Activated effector memory CD4-positive, alpha-beta T cell treated with Interleukin-2 at 50 U/mL for 16 hours (primary cell): ENCODE results near the gene LPP.

Source experiments
- DNase-seq: peaks from one replicate; pipeline ENCODE4 v3.0.0-alpha.2; 2020

The LPP gene

DNA sequence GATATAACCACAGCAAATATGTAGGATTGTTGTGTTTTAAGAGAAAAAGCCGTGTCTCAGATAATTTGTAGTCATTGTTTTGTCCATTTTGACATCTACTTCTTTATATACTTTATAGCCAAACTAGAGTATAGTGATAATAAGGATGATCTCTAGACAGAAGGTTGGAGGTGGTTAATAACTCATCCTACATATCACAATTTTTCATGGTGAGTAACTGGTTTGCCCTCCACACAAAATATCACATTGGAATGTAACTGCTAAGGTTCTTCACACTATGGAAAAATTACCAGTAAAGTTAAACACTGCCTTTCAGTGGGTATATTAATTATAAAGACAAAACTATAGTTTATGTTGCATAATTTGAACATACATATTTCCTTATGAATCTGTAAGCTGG lies 380.7 kb downstream of the LPP start:
- no peak for DNase-seq

DNA sequence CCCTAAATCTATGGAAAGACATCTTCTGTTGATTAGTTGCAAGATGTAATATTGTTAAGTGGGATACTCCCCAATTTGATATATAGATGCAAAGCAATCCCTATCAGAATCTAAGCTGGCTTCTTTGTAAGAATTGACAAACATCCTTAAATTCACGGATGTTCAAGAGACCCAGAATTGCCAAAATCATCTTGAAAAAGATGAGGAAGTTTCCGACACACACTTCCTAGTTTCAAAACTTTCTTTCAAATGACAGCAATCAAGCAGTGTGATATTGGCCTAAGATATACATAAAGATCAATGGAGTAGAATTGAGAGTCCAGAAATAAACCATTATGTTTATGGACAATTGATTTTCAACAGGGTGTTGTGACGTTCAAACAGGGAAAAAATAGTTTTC lies 383.6 kb downstream of the LPP start:
- no peak for DNase-seq

DNA sequence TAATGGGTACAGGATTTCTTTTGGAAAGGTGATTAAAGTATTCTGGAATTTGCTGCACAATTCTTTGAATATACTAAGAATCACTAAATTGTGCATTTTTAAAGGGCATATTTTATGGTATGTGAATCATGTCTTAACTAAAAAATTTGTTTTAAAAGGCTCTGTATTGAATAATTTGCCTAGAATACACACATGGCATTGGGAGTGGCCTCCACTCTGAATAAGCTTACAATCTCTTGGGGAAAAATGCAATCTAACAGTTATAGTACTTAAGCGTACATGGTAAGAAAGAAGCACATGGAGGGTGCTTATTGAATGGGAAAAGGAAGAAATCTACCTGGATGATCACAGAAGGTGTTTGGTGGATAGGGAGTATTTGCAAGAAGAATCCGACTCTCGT lies 385.1 kb downstream of the LPP start:
- DNase-seq, result no peak

DNA sequence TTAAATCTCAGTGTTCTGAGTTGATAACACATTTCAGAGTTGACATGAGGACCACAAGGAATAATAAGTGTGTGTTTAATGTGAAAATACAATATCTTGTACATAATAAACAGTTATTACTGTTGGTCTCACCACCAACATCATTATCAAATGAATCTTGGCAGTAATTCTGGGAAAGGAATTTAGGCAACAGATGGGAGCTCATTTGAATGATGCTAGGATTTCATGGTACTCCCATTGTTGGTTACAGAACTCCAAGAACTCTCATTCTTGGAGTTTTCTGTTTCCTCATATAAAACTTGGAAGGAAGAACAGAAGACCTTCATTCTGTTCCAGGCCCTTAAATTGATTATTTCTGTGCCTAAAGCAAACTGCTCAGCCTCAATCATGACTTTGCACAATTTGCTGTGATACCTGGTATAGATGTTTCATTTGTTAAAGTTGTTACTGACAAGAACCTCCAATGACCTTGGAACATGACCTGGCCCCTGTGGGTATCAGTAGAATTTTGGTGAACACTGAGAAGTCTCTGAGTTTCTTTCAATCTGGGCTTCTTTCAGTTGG lies 385.8 kb downstream of the LPP start:
- no peak for DNase-seq

DNA sequence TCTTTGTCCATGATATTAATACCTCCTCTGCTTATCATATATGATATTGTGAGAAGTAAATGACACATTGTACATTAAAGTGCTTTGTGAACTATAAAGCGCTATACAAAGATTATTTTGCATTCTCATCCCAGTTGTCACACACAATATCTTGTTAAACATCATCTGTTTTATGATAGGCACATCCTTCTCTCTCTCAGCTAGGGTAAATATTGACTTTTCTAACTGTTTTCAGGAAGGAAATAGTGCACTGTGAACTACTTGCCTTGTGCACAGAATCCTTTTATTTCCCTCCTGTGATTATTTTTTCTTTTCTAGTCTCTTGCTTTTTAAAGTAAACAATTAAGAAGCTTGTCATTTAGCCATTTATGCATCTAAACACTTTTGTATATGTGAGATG lies 388.2 kb downstream of the LPP start:
- DNase-seq, result no peak

DNA sequence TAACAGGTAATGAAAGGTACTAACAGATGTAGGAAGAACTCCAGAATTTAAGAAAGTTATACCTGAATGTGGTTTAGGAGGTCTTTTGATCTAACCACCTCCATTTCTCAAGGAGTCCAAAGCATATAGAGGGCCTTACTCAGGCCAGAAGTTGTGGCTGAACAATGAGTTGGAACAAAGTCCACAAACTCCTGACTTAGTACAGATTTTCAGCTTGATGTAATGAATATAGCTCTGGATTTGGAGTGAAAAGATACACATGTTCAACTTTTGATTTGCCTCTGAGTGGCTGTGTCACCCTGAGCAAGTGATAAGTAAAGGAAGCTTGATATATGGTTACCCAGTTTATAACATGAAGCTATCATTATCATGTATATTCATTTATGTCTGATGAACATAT lies 390.1 kb downstream of the LPP start:
- DNase-seq, result no peak

DNA sequence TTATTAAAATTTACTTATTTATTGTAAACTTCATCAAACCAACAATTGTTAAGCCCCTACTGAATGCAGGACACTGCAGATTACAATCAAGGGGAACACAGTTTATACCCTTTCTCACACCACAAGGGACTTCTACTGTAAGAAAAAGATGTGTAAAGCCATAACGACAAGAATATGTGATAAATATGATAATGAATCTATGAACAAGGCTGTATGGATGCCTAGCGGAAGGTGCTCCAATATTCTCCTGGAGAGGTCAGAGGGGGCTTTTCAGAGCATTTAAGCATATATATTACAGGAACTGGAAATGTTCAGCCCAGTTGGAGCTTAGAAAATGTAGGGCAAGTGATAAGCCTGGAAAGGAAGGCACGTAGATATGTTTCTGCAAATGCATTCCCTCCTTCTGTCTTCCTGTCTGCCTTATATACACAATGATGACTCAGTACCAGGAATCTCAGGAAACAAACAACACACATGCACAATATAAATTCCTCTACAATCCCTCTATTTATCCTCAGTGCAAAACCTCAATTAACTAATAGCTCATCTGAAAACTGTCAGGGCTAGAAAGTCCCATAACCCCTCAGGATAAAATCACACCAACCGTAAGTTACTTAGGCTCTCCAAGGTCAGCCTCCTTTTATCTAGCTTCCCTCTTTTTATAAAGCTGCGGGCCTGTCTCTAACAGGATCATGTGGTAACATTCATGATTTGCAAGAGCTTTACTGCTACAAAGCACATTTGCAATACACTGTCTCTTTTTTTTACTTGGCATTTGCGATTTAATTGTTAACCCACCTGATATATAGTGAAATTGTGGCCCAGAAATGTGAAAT lies 393.1 kb downstream of the LPP start:
- DNase-seq, result no peak

DNA sequence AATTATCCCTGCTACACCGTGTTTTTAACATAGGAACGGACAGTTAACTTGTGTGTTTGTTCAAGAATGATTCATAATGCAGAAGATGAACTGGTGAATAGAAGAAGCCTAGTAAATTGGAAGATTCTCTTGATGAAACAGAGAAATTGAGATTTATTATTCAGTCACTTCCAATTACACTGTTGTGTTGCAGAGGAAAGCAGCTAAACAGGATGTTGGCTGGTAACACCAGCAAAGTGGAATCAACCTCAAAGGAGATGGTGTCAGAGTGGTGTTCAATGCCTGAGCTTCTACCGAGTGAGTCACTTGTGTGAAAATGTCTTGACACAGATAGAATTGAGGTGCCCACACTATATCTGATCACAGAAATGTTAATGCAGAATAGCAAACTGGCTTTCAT lies 399.6 kb downstream of the LPP start:
- DNase-seq, result no peak

DNA sequence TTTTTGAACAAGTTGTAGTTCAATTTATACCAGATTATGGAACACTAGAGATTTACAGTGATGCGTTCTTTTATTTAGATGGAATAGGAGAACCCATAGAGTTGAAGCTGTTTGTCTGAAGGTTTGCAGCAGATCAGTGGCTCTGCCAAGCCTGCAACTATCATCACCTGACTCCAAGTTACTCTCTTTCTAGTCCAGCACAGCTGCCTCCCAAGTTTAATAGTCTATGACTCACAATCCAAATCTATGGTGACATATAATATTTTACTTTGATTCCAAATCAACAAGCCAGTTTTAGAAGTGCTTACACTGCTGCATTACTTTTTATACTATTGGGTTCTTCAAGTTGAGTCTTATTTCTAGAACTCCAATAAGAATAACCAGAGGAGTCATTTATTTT lies 400.4 kb downstream of the LPP start:
- no peak for DNase-seq

DNA sequence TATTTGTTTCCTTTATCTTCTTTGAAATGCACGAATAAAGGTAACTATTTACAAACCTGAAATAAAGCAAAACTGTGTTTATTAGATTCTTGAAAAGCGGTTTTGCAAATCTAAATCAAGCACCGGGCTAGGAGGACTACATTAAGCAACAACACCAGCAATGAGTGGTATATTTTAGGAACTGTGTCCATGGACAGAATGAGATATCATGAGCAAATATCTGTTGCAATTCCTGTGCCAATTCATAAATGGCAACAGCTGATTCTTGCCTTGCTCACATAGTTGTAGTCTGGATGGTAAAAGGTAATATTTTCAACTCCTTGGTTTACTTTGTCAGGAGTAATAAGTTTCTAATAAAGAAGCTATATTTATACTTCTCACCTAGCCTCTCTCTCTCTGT lies 403.3 kb downstream of the LPP start:
- DNase-seq, result no peak

DNA sequence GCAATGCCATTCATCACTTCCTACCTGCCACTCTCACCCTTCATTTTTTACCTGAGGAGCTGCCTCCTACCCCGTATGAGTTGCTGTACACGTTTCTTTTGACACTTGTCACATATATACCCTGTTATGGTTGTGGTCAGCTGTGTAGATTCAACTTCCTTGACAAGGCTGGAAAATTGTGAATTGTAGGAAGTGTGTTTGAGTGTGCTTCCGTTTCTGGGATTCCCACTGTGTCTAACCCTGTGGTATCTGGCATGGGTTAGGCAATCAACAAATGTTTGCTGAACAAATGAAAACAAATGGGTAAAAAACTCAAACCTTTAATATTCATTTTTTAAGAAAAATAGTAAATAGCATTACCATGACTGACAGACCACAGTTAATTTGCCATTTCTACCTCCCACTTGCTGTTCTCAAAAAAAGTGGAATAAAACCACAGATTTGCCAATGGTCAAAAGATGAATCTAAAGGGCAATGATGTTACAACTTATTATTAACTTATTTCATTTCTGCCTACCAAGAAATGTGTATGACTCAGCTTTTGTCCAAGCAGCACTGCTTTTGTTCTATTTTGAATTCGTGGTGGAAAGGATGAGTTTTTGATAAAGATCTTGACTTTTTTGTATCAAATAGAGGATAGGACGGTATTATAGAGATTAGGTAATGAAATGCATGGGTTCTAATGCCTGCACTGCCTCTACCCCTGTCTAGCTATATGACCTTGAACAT lies 404.6 kb downstream of the LPP start:
- no peak for DNase-seq

DNA sequence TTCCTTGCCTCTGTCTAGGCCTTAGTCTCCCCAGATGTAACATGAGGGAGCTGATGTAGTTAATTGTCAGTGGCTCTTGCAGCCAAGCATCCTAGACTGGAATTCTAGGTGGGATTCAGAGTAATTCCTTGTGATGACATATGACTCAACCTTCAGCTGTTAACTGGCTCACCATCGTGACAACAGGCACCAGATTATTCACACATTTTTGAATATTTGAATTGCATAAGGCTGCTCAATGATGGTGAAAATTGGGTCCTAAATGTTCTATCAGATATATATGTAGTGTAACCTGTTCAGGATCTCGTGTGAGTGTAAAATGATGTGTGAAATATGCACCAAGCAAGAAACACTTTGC lies 405.1 kb downstream of the LPP start:
- DNase-seq, result no peak

DNA sequence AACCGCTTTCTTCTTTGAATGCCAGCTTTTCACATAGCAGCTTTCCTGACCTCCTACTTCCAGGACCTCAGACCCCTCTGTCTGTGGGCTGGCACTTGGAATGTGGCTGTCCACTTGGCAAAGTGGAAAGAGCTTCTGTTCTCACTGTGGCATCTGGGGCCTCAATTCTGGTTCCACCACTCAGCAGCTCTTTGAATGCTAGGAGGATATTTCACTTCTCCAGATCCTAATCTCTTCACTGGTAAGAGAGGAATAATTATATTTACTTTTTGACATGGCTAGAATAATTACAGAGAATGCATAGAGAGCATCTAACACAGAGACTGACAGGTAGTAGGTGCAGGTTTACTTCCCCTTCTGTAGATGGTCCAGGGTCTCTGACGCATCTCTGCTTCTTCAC lies 405.9 kb downstream of the LPP start:
- no peak for DNase-seq

DNA sequence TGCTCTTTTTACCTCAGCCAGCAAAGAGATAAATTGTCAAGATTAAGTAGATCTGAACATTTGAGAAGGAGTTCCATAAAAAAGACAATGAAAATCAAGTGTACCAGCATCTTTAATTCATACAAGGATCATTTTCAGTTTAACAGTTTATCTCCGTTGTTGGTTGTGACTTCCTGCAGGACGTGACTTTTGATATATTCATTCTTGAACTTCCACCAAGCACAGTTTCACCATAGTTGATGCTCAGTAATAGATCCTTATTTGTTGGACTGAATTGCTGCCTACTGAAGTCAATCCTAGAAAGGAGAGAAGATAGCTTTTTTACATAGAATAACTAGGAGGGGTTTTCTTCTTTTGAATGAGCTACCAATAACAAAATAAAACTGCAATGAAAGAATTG lies 408.2 kb downstream of the LPP start:
- DNase-seq, result no peak

DNA sequence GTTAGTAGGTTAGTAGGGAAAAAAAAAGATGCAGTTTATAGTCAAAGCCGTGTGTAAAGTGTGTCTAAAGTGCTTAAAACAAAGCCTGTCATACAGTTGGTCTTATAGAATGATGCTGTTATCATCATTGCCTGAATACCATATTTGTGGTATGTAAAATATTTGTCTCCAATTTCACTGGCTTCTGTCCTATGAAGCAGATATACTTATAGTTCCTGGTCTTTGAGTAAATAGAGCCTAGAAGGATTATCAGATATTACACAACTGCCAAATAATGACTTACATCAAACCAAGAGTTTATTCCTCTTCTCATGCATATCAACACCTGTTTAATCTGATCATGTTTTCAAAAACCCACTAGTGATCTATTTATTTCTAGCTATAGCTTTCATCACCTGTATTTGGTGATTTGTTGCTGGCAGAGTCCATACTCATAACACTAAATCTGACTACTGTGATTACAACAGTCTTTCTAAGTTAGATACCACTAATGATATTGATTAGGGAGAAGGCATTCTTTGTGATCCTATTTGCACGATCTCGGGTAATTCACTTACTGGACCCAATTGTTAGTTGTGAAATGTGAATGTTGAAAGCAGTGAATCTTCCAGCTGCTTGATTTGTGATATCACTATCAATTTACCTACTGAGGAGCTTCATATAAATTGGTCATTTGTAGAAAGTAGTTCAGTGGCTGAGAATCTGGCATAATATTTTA lies 413.7 kb downstream of the LPP start:
- DNase-seq, result no peak

DNA sequence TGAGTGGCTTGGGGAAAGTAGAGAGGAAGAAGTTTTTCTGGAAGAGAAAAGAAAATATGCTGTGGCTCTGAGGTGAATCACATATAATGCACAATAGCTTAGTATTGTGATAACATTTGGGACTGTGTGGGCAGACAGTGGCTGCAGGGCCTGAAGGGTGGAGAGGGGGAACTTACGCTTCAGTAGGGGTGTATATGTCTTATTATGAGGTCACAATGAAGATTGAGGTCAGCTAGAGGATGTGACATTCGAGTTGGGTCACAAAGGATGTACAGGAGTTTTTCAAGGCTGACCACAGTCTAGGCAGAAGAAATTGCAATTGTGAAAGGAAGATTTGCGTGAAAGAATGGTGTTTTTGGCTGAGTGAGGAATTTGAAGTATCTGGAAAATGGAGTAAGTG lies 414.8 kb downstream of the LPP start:
- no peak for DNase-seq

DNA sequence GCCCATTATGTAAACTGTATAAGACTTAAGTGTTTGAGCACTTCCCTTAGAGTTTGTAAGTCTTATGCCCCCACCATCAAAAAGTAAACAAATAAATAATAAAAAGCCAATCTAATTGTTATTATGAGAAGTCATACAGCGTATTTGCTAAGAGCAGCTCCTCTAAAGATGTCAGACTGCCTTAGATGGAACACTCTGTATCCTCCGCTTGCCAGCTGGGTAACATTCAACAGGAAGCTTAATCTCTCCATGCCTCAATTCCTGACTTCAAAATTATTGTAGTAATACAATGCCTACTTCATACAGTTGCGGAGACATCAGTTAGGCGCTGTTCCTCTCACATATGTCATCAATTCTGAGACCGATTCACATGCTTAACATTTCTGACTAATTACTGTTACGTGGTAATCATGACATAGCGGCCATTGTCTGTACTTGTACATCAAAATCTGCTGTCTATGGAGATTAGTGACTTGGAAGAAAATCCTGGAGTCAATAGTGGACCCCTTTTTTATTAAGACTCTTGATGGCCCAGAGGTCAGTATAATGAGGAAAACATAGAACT lies 417.7 kb downstream of the LPP start:
- no peak for DNase-seq

DNA sequence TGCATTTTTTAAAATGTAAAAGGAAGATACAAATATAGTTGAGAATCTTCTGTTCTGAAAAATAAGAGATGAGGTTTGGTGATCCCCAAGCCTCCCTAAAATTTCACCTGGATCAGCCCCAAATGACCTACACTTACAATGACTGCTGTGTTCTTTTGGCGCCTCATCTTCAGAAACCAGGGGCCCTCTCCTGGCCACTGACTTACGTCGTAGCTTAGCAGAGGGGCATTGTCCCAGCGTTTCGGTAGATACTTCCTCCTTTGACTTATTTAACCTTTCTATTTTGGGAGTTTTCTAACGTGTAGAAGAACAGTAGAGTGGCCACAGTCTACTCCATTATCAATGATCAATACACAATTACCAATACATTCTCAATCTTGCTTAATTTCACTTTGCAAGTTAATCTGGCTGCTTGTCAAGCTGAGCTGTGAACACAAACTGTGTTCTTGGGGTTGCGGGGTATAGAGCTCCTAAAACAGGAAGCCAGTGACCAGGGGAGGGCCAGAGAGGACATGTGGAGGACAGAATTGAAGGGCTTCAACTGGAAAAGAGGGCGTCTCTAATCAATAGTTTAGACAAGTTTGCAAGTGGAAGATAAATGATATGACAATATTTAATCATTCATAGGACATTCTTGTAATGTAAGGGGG lies 419.5 kb downstream of the LPP start:
- no peak for DNase-seq

DNA sequence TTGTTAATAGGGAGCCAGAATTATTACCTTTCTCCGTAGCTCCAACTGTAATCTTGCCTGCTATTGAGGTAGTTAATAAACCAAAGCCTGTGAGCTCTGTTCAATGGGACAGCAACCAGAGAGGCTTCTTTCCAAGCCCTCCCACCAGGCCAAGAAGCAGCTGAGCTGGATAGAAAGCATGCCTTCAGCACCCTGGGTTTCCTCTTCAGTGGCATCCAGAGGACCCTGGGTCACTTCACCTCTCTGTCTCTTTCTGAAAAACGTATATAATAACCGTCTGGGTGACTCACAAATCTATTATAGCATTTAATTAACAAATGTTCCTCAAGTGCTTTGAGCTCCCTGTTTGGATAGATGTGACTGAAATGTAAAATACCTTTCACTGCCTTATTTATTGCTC lies 420.0 kb downstream of the LPP start:
- DNase-seq, result no peak

DNA sequence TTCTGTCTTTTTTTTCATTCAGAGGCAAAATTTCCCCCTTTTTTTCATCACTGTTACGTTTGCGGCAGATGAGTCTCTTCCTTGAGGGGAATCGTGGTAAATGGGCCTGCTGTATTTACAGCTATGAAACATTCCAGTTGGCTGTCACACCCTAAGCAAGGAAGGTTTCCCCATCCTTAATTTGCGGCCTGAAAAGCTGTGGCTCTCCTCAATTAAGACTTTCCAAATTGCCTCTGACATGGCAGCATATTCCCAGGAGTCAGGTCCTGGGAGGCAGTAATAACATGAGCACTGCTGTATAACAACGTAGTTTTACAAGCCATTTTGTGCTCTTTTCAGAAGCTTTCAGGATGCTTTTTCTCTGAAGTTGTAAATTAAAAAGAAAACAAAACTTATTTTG lies 420.9 kb downstream of the LPP start:
- no peak for DNase-seq

DNA sequence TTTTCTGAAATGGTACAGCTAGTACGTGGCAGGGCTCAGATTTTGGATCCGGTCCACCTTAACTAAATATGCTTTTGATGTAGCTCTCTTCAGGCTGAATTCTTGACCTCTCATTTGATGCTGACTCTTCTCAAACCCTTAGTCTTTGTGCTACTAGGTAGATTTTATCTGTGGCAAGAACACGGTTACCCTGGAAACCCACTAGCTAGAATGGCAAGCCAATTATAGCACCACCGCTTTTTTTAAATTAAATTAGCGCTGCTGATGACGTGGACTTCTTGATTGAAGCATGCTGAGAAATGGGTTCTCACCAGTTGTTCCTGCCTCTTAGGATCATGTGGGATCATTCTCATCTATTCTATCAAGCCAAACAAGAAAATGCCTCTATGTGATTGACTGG lies 421.5 kb downstream of the LPP start:
- no peak for DNase-seq

DNA sequence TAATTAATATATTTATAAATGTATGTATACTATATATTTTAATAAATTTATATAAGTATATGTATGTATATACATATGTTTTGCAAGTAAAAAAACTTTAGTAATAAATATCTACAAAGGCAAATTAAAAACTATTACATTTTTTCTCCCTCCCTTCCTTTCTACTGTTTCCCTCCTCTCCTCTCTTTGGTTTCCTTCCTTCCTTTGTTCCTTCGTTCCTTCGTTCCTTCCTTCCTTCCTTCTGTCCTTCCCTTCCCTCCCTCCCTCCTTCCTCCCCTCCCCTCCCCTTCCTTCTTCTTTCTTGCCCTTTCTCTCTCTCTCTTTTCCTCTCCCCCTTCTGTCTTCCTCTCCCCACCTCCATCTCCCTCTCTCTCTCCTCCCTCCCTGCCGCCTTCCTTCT lies 423.6 kb downstream of the LPP start:
- no peak for DNase-seq
